H1 (cell line): ENCODE measurements around the gene CNOT1. TPM values are rescaled to one million over a fixed set of nuclear protein-coding genes. Genes with fewer than 3 reads are reported as not detected.

ENCODE experiments used
- FOSL1 ChIP-seq: IDR thresholded peaks from 2 replicates; pipeline ENCODE4 v1.6.1; 2011; ENCODE audit warnings: mild to moderate bottlenecking, low read depth, low read length, moderate library complexity; ENCODE audit not compliant: insufficient read depth
- POLR2AphosphoS5 ChIP-seq: IDR thresholded peaks from 2 replicates; pipeline ENCODE4 v1.6.1; 2011; ENCODE audit warnings: low read depth, low read length
- POU5F1 ChIP-seq: IDR thresholded peaks from 2 replicates; pipeline ENCODE4 v1.6.1; 2011; ENCODE audit warnings: low read depth, mild to moderate bottlenecking, low read length, moderate library complexity
- RNF2 ChIP-seq: fragments of 200-900, 300-1000 bp; sonication (generic); IDR thresholded peaks from 2 replicates; pipeline ENCODE4 v1.7.1; 2016; ENCODE audit warnings: borderline replicate concordance, low read depth, mild to moderate bottlenecking, antibody characterized with exemption, low read length; ENCODE audit not compliant: poor library complexity, severe bottlenecking; ENCODE audit errors: missing control alignments
- TEAD4 ChIP-seq: IDR thresholded peaks from 2 replicates; pipeline ENCODE4 v1.6.1; 2012; ENCODE audit warnings: low read depth, low read length, inconsistent platforms, mixed read lengths
- polyA plus RNA-seq, 7 experiments: library from polyadenylated mRNA; depleted of rRNA in 3 of 7; stranded (reverse) in 5 of 7; unstranded in 2 of 7; fragments of >200 nt in 5 of 7; fragments of 200-250 nt in 2 of 7; gene quantifications; 1 replicate in 5 of 7; 2 replicates in 1 of 7; 4 replicates in 1 of 7; pipeline versions ENCODE4 v1.2.1 to v1.2.3, GENCODE V29; 2011 to 2013; ENCODE audit warnings: missing spikeins in 2 of 7, mixed read lengths in 2 of 7
- total RNA-seq: library from RNA; stranded (reverse); fragmentation: NEBNext Ultra II Directional; extraction: Animal tissue kit (Norgen Biotek cat#: 25700); gene quantifications from 2 replicates; pipeline ENCODE4 v1.2.1, GENCODE V29; 2021
- TF ChIP-seq, protein P1 (sequence below): fragments of 300-600 bp; sonication (generic); IDR thresholded peaks from 2 replicates; pipeline ENCODE4 v1.7.1; 2012; ENCODE audit warnings: low read length, moderate library complexity, mild to moderate bottlenecking, inconsistent platforms; ENCODE audit not compliant: insufficient replicate concordance
- TF ChIP-seq, protein P2 (sequence below): IDR thresholded peaks from 2 replicates; pipeline ENCODE4 v1.6.1; 2011; ENCODE audit warnings: low read depth, mild to moderate bottlenecking, low read length; ENCODE audit not compliant: insufficient read depth

Gene CNOT1
- total and polyA plus RNA-seq, 2 of the 8 experiments (the other 6 are each of a cell fraction or from before 2014, with no cell fraction given) = 306 to 319 TPM

DNA sequence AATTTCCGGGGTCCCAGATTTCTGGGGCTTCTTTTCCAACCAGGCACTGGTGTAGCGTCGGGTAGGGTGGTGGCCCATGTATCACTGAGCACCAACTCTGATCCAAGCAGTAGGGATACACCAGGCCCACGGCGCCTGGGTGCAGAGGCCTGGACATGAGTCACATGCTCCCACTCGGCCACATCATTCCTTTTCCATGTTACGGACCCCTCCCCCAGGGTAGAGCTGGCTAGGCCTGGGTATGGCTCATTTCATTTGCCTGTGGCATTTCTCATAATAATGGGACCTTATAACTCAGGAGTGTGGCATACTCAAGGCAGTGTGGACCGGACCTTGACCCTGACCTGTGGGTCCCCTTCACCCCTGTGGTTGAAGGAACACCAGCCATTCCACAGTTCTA lies 147.7 kb downstream of the CNOT1 start (continued):
- TF ChIP-seq, protein P1, sequence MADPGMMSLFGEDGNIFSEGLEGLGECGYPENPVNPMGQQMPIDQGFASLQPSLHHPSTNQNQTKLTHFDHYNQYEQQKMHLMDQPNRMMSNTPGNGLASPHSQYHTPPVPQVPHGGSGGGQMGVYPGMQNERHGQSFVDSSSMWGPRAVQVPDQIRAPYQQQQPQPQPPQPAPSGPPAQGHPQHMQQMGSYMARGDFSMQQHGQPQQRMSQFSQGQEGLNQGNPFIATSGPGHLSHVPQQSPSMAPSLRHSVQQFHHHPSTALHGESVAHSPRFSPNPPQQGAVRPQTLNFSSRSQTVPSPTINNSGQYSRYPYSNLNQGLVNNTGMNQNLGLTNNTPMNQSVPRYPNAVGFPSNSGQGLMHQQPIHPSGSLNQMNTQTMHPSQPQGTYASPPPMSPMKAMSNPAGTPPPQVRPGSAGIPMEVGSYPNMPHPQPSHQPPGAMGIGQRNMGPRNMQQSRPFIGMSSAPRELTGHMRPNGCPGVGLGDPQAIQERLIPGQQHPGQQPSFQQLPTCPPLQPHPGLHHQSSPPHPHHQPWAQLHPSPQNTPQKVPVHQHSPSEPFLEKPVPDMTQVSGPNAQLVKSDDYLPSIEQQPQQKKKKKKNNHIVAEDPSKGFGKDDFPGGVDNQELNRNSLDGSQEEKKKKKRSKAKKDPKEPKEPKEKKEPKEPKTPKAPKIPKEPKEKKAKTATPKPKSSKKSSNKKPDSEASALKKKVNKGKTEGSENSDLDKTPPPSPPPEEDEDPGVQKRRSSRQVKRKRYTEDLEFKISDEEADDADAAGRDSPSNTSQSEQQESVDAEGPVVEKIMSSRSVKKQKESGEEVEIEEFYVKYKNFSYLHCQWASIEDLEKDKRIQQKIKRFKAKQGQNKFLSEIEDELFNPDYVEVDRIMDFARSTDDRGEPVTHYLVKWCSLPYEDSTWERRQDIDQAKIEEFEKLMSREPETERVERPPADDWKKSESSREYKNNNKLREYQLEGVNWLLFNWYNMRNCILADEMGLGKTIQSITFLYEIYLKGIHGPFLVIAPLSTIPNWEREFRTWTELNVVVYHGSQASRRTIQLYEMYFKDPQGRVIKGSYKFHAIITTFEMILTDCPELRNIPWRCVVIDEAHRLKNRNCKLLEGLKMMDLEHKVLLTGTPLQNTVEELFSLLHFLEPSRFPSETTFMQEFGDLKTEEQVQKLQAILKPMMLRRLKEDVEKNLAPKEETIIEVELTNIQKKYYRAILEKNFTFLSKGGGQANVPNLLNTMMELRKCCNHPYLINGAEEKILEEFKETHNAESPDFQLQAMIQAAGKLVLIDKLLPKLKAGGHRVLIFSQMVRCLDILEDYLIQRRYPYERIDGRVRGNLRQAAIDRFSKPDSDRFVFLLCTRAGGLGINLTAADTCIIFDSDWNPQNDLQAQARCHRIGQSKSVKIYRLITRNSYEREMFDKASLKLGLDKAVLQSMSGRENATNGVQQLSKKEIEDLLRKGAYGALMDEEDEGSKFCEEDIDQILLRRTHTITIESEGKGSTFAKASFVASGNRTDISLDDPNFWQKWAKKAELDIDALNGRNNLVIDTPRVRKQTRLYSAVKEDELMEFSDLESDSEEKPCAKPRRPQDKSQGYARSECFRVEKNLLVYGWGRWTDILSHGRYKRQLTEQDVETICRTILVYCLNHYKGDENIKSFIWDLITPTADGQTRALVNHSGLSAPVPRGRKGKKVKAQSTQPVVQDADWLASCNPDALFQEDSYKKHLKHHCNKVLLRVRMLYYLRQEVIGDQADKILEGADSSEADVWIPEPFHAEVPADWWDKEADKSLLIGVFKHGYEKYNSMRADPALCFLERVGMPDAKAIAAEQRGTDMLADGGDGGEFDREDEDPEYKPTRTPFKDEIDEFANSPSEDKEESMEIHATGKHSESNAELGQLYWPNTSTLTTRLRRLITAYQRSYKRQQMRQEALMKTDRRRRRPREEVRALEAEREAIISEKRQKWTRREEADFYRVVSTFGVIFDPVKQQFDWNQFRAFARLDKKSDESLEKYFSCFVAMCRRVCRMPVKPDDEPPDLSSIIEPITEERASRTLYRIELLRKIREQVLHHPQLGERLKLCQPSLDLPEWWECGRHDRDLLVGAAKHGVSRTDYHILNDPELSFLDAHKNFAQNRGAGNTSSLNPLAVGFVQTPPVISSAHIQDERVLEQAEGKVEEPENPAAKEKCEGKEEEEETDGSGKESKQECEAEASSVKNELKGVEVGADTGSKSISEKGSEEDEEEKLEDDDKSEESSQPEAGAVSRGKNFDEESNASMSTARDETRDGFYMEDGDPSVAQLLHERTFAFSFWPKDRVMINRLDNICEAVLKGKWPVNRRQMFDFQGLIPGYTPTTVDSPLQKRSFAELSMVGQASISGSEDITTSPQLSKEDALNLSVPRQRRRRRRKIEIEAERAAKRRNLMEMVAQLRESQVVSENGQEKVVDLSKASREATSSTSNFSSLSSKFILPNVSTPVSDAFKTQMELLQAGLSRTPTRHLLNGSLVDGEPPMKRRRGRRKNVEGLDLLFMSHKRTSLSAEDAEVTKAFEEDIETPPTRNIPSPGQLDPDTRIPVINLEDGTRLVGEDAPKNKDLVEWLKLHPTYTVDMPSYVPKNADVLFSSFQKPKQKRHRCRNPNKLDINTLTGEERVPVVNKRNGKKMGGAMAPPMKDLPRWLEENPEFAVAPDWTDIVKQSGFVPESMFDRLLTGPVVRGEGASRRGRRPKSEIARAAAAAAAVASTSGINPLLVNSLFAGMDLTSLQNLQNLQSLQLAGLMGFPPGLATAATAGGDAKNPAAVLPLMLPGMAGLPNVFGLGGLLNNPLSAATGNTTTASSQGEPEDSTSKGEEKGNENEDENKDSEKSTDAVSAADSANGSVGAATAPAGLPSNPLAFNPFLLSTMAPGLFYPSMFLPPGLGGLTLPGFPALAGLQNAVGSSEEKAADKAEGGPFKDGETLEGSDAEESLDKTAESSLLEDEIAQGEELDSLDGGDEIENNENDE = no peak
- TF ChIP-seq POLR2AphosphoS5 (no peak), RNF2 (no peak), TEAD4 (no peak), FOSL1 (no peak), POU5F1 (no peak)
- TF ChIP-seq, protein P2, sequence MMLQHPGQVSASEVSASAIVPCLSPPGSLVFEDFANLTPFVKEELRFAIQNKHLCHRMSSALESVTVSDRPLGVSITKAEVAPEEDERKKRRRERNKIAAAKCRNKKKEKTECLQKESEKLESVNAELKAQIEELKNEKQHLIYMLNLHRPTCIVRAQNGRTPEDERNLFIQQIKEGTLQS = no peak
